IMR-90 (cell line): ENCODE data around the gene SNED1. TPM values are rescaled to one million over a fixed set of nuclear protein-coding genes. Genes with fewer than 3 reads are reported as not detected.

Experiments used
- ATAC-seq: fragments of 200-7000 bp; cut with Tn5 transposase; 2 replicates; pipeline ENCODE4 v1.9.1; 2020; ENCODE audit warnings: low read depth, mild to moderate bottlenecking, moderate library complexity
- BruUV-seq: library from RNA; stranded (reverse); fragments of 400-500 nt; replicated peaks from 2 replicates; lab custom pipeline; 2021; lab: Mats Ljungman, UMichigan
- CTCF ChIA-PET: fragments of 300-600 bp; formaldehyde crosslinking; extraction: SDS; loops from one replicate; lab custom pipeline; 2021; ENCODE audit warnings: antibody characterized with exemption; lab: Yijun Ruan, JAX
- POLR2A ChIA-PET: fragments of 300-600 bp; sonication (Branson Sonifier 250); formaldehyde crosslinking; loops from one replicate; lab custom pipeline; 2022; ENCODE audit warnings: antibody characterized with exemption; ENCODE audit not compliant: unreplicated experiment; lab: Charles Lee
- DNase-seq: peaks from one replicate; pipeline ENCODE4 v3.0.0; 2013
- H2AFZ ChIP-seq: replicated peaks from 2 replicates; pipeline ENCODE3; 2013; ENCODE audit warnings: low read length, mild to moderate bottlenecking; ENCODE audit not compliant: poor library complexity
- H2AK5ac ChIP-seq: 2 replicates; pipeline ENCODE4 v1.6.1; 2013; ENCODE audit warnings: low read depth, low read length, inconsistent platforms
- H2AK9ac ChIP-seq: replicated peaks from 2 replicates; pipeline ENCODE3; 2013; ENCODE audit warnings: mild to moderate bottlenecking, low read depth, low read length, moderate library complexity; ENCODE audit not compliant: poor library complexity
- H2BK120ac ChIP-seq: 2 replicates; pipeline ENCODE4 v1.6.1; 2013; ENCODE audit warnings: low read depth, low read length, inconsistent platforms
- H2BK15ac ChIP-seq: 3 replicates; pipeline ENCODE4 v1.6.1; 2013; ENCODE audit warnings: low read depth, low read length, inconsistent platforms
- H2BK20ac ChIP-seq: 2 replicates; pipeline ENCODE4 v1.6.1; 2013; ENCODE audit warnings: low read depth, mild to moderate bottlenecking, inconsistent platforms, low read length, moderate library complexity
- H2BK5ac ChIP-seq: 2 replicates; pipeline ENCODE4 v1.6.1; 2013; ENCODE audit warnings: mild to moderate bottlenecking, low read depth, low read length, inconsistent platforms; ENCODE audit not compliant: poor library complexity, severe bottlenecking
- H3K14ac ChIP-seq: replicated peaks from 2 replicates; pipeline ENCODE4 v1.6.1; 2013; ENCODE audit warnings: low read depth, low read length, inconsistent platforms
- H3K18ac ChIP-seq: 2 replicates; pipeline ENCODE4 v1.6.1; 2013; ENCODE audit warnings: low read depth, low read length, control low read depth
- H3K23ac ChIP-seq: 2 replicates; pipeline ENCODE4 v1.6.1; 2013; ENCODE audit warnings: low read depth, low read length, inconsistent platforms
- H3K27ac ChIP-seq: 2 replicates; pipeline ENCODE4 v1.5.1; 2013; ENCODE audit warnings: mild to moderate bottlenecking, control low read depth, low read length; ENCODE audit not compliant: insufficient read depth
- H3K27me3 ChIP-seq: 2 replicates; pipeline ENCODE4 v1.6.1; 2013; ENCODE audit warnings: low read length; ENCODE audit not compliant: control insufficient read depth, insufficient read depth
- H3K36me3 ChIP-seq: 2 replicates; pipeline ENCODE4 v1.6.1; 2013; ENCODE audit warnings: low read length, mixed read lengths; ENCODE audit not compliant: control insufficient read depth, insufficient read depth
- H3K4ac ChIP-seq: 2 replicates; pipeline ENCODE4 v1.6.1; 2013; ENCODE audit warnings: low read depth, low read length, inconsistent platforms
- H3K4me1 ChIP-seq: 2 replicates; pipeline ENCODE4 v1.6.1; 2013; ENCODE audit warnings: low read length, mixed read lengths; ENCODE audit not compliant: control insufficient read depth, insufficient read depth
- H3K4me2 ChIP-seq: 2 replicates; pipeline ENCODE4 v1.6.1; 2013; ENCODE audit warnings: low read depth, mild to moderate bottlenecking, control low read depth, low read length, moderate library complexity
- H3K4me3 ChIP-seq: 2 replicates; pipeline ENCODE4 v1.5.1; 2013; ENCODE audit warnings: low read depth, mild to moderate bottlenecking, control low read depth, low read length, moderate library complexity; ENCODE audit not compliant: insufficient read depth
- H3K56ac ChIP-seq: 2 replicates; pipeline ENCODE4 v1.6.1; 2013; ENCODE audit warnings: low read length, inconsistent platforms; ENCODE audit not compliant: insufficient read depth; ENCODE audit errors: extremely low read depth
- H3K79me1 ChIP-seq, 2 experiments: 2 replicates each; pipeline ENCODE4 v1.6.1; 2013; ENCODE audit warnings: low read length in 2 of 2, inconsistent platforms in 1 of 2, low read depth in 1 of 2
- H3K9ac ChIP-seq: 2 replicates; pipeline ENCODE4 v1.6.1; 2013; ENCODE audit warnings: low read depth, low read length, control low read depth
- H3K9me1 ChIP-seq: 2 replicates; pipeline ENCODE4 v1.6.1; 2013; ENCODE audit warnings: low read length, inconsistent platforms; ENCODE audit not compliant: insufficient read depth
- H3K9me3 ChIP-seq: 2 replicates; pipeline ENCODE4 v1.6.1; 2013; ENCODE audit warnings: low read length; ENCODE audit not compliant: control insufficient read depth, insufficient read depth
- H4K20me1 ChIP-seq: 2 replicates; pipeline ENCODE4 v1.6.1; 2013; ENCODE audit warnings: low read length, inconsistent platforms; ENCODE audit not compliant: insufficient read depth
- H4K5ac ChIP-seq: 2 replicates; pipeline ENCODE4 v1.6.1; 2013; ENCODE audit warnings: mild to moderate bottlenecking, low read depth, low read length, control low read depth
- H4K8ac ChIP-seq, 2 experiments: 2 replicates each; pipeline ENCODE4 v1.6.1; 2013; ENCODE audit warnings: low read depth in 2 of 2, low read length in 2 of 2, control low read depth in 1 of 2, inconsistent platforms in 1 of 2
- H4K91ac ChIP-seq: 2 replicates; pipeline ENCODE4 v1.6.1; 2013; ENCODE audit warnings: low read depth, low read length, inconsistent platforms; ENCODE audit not compliant: insufficient read depth
- FOS ChIP-seq: fragments of 150-350 bp; IDR thresholded peaks from 2 replicates; pipeline ENCODE4 v1.6.1; 2016; ENCODE audit warnings: low read depth, low read length
- MAFK ChIP-seq: IDR thresholded peaks from 2 replicates; pipeline ENCODE4 v1.6.1; 2012; ENCODE audit warnings: low read depth, low read length, improper control_type of control experiment
- MAZ ChIP-seq: IDR thresholded peaks from 2 replicates; pipeline ENCODE4 v1.6.1; 2012; ENCODE audit warnings: low read depth, mild to moderate bottlenecking, low read length, improper control_type of control experiment, moderate library complexity, borderline replicate concordance
- NFE2L2 ChIP-seq: fragments of 150-350 bp; IDR thresholded peaks from 2 replicates; pipeline ENCODE4 v1.6.1; 2016; ENCODE audit warnings: low read depth, mild to moderate bottlenecking, low read length
- POLR2A ChIP-seq: IDR thresholded peaks from 2 replicates; pipeline ENCODE4 v1.6.1; 2012; ENCODE audit warnings: mild to moderate bottlenecking, low read depth, low read length
- RAD21 ChIP-seq: IDR thresholded peaks from 2 replicates; pipeline ENCODE4 v1.6.1; 2012; ENCODE audit warnings: low read length, improper control_type of control experiment
- RFX5 ChIP-seq: IDR thresholded peaks from 2 replicates; pipeline ENCODE4 v1.8.0; 2012; ENCODE audit warnings: low read depth, mild to moderate bottlenecking, low read length, moderate library complexity
- SMC3 ChIP-seq: fragments of 150-350 bp; IDR thresholded peaks from 2 replicates; pipeline ENCODE4 v1.6.1; 2016; ENCODE audit warnings: low read depth, mild to moderate bottlenecking, antibody characterized with exemption, low read length, moderate library complexity
- WGBS, 2 experiments: methylation state at CpG; one replicate each; pipeline versions ENCODE4 v1.1.5 to v1.1.7; 2013; ENCODE audit warnings: missing lambda C conversion rate in 2 of 2; ENCODE audit not compliant: insufficient read length in 1 of 2; ENCODE audit errors: extremely low coverage in 2 of 2; 5-methylcytosine and 5-hydroxymethylcytosine counted together
- dilution Hi-C: fragments of 300-500 bp; cut with HindIII; formaldehyde crosslinking; loops from one replicate; pipeline ENCODE4 v1.14.3; 2018; ENCODE audit warnings: low sequenced_read_pairs; ENCODE audit not compliant: unreplicated experiment
- in situ Hi-C: fragments of 300-500 bp; cut with MboI; formaldehyde crosslinking; loops from 3 replicates; pipeline ENCODE4 v1.14.3; 2019; ENCODE audit warnings: low sequenced_read_pairs, inconsistent platforms, mixed read lengths
- intact Hi-C: fragments of 100-400 bp; cut with micrococcal nuclease; formaldehyde crosslinking; loops from 2 replicates; pipeline ENCODE4 v1.10.0; 2022
- polyA plus RNA-seq, 3 experiments: library from polyadenylated mRNA; depleted of rRNA; stranded (reverse); fragments of >200 nt; gene quantifications; 2 replicates each; pipeline ENCODE4 v1.2.3, GENCODE V29; 2012; ENCODE audit warnings: low replicate concordance in 1 of 3
- total RNA-seq: library from RNA; depleted of rRNA; stranded (reverse); fragments of >200 nt; gene quantifications from 2 replicates; pipeline ENCODE4 v1.2.3, GENCODE V29; 2012
- TF ChIP-seq, protein P1 (sequence below): fragments of 150-350 bp; IDR thresholded peaks from 2 replicates; pipeline ENCODE4 v1.6.1; 2017; ENCODE audit warnings: mild to moderate bottlenecking, antibody characterized with exemption, low read length, low read depth
- TF ChIP-seq, protein P2 (sequence below): fragments of 150-350 bp; IDR thresholded peaks from 2 replicates; pipeline ENCODE4 v1.6.1; 2016; ENCODE audit warnings: low read depth, mild to moderate bottlenecking, low read length, moderate library complexity, borderline replicate concordance
- TF ChIP-seq, protein P3 (sequence below): conservative IDR thresholded peaks from 2 replicates; pipeline ENCODE4 v1.5.1; 2012; ENCODE audit warnings: mild to moderate bottlenecking, low read depth, low read length, improper control_type of control experiment

SNED1 gene
- total and polyA plus RNA-seq, 2 of the 4 experiments (the other 2 are of a cell fraction), result 1.1 to 3.4 TPM

DNA sequence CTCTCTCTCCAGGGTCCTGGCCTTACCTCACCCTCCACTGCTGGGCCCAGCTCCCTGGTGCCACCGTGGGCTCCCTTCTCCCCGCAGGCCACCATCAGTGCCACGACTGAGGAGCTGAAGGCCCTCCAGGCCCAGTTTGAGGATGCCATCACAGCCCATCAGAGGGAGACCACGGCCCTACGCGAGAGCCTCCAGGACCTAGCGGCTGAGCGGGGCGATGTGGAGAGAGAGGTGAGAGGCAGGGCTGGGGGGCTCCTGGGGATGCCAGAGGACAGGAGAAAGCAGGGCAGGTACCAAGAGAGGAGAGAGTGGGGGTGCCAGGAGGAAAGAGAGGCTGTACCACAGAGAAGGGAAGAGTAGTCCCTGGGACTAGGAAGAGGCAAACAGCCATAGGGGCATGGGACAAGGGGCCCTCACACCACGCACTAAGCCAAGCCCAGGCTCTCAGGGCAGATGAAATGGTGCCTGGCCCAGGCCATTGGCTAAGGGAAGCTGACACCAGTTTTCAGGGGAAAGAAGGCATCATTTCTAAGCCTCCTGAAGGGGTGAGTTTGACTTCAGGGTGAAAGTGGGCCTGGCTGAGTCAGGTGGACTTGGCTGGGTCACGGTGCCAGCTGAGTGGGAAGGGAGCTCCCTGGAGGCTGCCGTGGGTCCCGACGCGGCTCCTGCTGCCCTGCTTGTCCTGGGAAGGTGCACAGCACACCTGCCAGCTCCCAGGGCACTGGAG lies 39.0 kb upstream of the SNED1 start:
- DNase-seq (no peak), ATAC-seq (no peak)
- Histone ChIP-seq H3K18ac (no peak overlapping the region; the same call in 1 of the 2 replicates), H4K5ac (no peak overlapping the region; the same call in 1 of the 2 replicates), H4K20me1 (no peaks in the 10 kb centered on the region), H2AK9ac (no peak overlapping the region), H3K4me1 (peaks cover 32% of the 10 kb centered on the region; the same call in 1 of the 2 replicates), H3K4ac (no peak overlapping the region), H2BK20ac (no peak overlapping the region), H4K91ac (no peak overlapping the region), H2AK5ac (no peak overlapping the region), H3K9ac (no peak overlapping the region), H3K36me3 (no peaks in the 10 kb centered on the region), H4K8ac (no peak overlapping the region), H2AFZ (no peak overlapping the region), H3K23ac (no peak overlapping the region), H3K56ac (no peak overlapping the region), H2BK5ac (no peak overlapping the region), H3K9me3 (no peaks in the 10 kb centered on the region), H3K9me1 (peaks cover 10% of the 10 kb centered on the region), H3K14ac (no peak overlapping the region), H2BK15ac (no peak overlapping the region; the same call in 2 of the 3 replicates), H3K79me1 (no peaks in the 10 kb centered on the region), H3K27me3 (peaks cover 21% of the 10 kb centered on the region; the same call in 1 of the 2 replicates), H3K4me2 (no peak overlapping the region), H3K4me3 (no peak overlapping the region), H3K27ac (no peak overlapping the region), H2BK120ac (no peak overlapping the region)
- POLR2A ChIA-PET, result no interaction called here
- in situ Hi-C loops (no loop called here), dilution Hi-C loops (no loop called here), intact Hi-C loops (no loop called here)
- BruUV-seq, result no TSS peak
- CTCF ChIA-PET, result no interaction called here
- 100% methylated on average over 1 of the region's 15 CpGs; no CpG with 5 or more reads in 1 of the 2 experiments for WGBS, 2 experiments
- TF ChIP-seq MAFK (no peak), NFE2L2 (no peak), RAD21 (no peak), SMC3 (no peak), POLR2A (no peak), FOS (no peak), RFX5 (no peak), MAZ (no peak)
- TF ChIP-seq, protein P1, sequence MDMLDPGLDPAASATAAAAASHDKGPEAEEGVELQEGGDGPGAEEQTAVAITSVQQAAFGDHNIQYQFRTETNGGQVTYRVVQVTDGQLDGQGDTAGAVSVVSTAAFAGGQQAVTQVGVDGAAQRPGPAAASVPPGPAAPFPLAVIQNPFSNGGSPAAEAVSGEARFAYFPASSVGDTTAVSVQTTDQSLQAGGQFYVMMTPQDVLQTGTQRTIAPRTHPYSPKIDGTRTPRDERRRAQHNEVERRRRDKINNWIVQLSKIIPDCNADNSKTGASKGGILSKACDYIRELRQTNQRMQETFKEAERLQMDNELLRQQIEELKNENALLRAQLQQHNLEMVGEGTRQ, result no peak
- TF ChIP-seq, protein P2, sequence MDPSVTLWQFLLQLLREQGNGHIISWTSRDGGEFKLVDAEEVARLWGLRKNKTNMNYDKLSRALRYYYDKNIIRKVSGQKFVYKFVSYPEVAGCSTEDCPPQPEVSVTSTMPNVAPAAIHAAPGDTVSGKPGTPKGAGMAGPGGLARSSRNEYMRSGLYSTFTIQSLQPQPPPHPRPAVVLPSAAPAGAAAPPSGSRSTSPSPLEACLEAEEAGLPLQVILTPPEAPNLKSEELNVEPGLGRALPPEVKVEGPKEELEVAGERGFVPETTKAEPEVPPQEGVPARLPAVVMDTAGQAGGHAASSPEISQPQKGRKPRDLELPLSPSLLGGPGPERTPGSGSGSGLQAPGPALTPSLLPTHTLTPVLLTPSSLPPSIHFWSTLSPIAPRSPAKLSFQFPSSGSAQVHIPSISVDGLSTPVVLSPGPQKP, result no peak
- TF ChIP-seq, protein P3, sequence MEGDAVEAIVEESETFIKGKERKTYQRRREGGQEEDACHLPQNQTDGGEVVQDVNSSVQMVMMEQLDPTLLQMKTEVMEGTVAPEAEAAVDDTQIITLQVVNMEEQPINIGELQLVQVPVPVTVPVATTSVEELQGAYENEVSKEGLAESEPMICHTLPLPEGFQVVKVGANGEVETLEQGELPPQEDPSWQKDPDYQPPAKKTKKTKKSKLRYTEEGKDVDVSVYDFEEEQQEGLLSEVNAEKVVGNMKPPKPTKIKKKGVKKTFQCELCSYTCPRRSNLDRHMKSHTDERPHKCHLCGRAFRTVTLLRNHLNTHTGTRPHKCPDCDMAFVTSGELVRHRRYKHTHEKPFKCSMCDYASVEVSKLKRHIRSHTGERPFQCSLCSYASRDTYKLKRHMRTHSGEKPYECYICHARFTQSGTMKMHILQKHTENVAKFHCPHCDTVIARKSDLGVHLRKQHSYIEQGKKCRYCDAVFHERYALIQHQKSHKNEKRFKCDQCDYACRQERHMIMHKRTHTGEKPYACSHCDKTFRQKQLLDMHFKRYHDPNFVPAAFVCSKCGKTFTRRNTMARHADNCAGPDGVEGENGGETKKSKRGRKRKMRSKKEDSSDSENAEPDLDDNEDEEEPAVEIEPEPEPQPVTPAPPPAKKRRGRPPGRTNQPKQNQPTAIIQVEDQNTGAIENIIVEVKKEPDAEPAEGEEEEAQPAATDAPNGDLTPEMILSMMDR, result no peak
